ENCODE measurements around the gene ATP8A1.

The ATP8A1 gene

DNA sequence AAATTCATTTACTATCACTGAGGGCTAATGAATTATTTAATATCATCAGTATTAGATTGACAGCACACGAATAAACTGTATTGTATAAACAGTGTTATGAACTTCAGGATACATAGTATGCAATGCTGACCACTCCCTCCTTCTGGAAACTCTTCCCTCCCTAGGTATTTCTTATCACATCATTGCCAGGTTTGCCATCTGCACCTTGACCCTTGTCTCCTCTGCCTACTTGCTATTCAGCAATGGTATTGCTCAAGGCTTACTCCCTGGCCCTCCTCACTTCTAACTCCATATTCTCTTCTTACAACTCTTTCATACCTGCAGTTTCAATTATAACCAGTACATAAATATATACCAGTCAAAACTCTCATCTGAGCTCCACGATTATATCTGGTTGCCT, 38.9 kb downstream of the ATP8A1 start:
- DNase-seq (ENCODE audit: extremely low read depth, low read depth): no peak
- TF ChIP-seq, protein P1, sequence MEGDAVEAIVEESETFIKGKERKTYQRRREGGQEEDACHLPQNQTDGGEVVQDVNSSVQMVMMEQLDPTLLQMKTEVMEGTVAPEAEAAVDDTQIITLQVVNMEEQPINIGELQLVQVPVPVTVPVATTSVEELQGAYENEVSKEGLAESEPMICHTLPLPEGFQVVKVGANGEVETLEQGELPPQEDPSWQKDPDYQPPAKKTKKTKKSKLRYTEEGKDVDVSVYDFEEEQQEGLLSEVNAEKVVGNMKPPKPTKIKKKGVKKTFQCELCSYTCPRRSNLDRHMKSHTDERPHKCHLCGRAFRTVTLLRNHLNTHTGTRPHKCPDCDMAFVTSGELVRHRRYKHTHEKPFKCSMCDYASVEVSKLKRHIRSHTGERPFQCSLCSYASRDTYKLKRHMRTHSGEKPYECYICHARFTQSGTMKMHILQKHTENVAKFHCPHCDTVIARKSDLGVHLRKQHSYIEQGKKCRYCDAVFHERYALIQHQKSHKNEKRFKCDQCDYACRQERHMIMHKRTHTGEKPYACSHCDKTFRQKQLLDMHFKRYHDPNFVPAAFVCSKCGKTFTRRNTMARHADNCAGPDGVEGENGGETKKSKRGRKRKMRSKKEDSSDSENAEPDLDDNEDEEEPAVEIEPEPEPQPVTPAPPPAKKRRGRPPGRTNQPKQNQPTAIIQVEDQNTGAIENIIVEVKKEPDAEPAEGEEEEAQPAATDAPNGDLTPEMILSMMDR (IDR thresholded peaks at IDR 0.05; ENCODE audit: low read depth, low read length): no peak

DNA sequence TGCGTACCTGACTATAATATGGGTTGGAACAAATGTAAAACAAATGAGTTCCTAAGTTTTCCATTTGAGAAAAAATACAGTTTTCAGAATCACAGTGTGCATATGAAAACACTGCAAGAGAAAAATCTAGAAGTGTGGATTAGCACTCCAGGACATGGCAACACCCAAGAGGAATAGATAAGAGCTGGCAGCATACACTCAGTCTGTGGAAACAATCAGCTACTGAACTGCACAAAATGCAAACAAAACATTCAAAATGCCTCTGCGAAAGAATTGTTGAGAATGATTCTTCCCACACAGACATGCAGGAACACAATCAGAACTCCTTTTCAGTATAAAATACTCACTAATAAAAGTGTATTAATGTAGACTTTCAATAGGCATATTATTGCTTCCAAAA, 39.9 kb downstream of the ATP8A1 start:
- no peak for DNase-seq (ENCODE audit: extremely low read depth, low read depth)
- TF ChIP-seq, protein P1 (IDR thresholded peaks at IDR 0.05; ENCODE audit: low read depth, low read length): no peak

DNA sequence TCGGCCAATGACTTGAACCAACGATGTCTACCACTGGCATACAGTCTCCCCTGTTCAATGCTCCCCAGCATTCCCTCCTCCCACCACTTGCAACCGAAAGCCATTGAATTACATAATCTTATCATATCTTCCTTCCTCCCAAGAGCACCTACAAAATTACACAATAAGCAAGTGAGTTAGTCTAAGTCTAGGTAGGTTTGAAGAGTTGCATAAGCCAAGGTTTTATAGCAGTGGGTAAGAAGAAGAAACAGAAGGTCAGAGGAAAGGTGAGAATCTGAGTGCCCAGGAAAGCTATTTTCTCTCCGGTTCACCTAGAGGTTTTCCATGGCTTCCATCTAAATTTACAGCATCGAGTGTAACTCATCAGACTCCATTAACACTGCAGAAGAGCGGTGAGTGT, 40.3 kb downstream of the ATP8A1 start:
- TF ChIP-seq, protein P1 (IDR thresholded peaks at IDR 0.05; ENCODE audit: low read depth, low read length): no peak

DNA sequence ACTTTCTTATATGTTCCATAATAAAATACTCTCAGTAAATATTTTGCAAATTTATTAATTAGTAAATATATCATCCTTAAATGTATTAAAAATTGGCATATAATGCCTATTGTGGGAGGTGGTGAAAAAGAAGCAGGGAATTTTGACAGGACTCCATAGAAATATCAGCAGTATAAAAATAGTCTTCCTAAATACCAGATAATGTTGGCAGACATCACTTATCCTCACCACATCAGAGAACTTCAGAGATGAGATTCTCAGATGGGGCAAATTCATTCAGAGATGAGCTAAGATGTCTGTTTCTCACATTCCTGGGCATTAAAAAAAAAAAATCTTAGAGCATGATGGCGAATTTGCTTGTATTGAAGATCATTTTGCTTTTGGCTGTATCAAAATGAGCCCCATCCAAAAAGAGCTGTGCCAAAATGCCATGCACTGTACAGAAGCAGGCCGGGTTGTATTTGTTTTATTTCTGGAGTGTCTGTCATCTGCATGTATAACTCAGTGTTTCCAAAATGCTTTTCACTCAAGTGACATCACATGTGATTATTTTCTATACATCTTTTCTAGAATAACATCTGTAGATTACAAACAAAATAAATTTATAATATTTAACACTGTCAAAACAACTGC, 41.7 kb downstream of the ATP8A1 start:
- DNase-seq (ENCODE audit: extremely low read depth, low read depth): no peak
- TF ChIP-seq, protein P1 (IDR thresholded peaks at IDR 0.05; ENCODE audit: low read depth, low read length): no peak

More for the DNA sequence above, 40.3 kb downstream of the ATP8A1 start:
- DNase-seq (ENCODE audit: extremely low read depth, low read depth): no peak

DNA sequence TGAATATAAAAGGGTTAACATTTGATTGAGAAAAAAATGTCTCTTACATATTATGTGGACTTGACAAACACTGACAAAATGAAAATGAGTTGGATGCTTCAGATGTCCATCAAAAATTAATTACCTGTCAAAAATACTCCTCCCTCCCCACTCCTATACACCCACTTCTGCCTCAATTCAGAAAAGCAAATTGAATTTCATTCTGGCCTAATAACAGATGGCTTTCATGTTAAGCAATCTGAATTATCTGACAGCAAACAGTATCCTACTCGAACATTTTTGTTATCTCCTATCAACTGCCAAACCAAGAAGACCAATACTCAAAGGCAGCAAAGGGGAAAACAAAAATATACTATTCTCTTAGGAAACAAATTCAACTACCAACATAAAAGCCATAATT, 44.0 kb downstream of the ATP8A1 start:
- no peak for DNase-seq (ENCODE audit: extremely low read depth, low read depth)
- TF ChIP-seq, protein P1 (IDR thresholded peaks at IDR 0.05; ENCODE audit: low read depth, low read length): no peak

DNA sequence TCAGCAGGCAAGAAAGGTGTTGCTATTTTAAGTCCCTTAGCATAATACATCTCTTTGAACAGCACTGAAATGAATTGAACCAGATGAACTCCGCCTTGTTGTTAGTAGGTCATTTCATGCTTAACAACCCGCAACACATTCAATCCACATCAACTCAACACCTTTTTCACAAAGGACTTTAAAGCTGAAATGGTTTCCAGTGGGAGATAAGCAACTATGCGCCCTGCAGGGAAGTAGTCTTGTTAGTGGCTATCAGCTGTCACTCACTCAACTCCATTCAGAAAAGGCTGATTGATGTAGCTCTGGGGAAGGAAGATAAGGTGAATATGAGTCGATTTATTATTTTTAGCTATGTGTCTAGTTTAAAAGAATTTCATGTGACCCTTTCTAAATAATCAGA, 46.0 kb downstream of the ATP8A1 start:
- TF ChIP-seq, protein P1 (IDR thresholded peaks at IDR 0.05; ENCODE audit: low read depth, low read length): no peak
- no peak for DNase-seq (ENCODE audit: extremely low read depth, low read depth)

DNA sequence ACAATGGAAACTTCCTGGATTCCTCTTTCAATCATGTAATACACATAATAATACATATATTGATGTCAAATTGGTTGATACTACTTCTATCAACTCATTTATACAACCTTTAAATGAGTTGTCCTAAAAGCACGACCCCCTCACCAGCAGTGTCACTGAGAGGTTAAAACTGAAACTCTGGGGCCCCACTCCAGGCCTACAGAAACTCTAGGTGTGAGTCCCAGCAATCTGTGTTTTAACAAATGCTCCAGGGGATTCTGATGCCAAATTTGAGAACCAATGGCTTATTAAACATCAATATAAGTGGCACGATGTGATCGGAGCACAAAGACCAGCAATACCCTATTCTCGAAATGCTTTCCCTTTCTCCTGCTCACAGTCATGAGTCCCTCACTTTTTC, 47.9 kb downstream of the ATP8A1 start:
- TF ChIP-seq, protein P1 (IDR thresholded peaks at IDR 0.05; ENCODE audit: low read depth, low read length): no peak
- no peak for DNase-seq (ENCODE audit: extremely low read depth, low read depth)

Measured in AG09319 (cell line).